Right lobe of liver (tissue), 6 donors: Measurements from ENCODE around the gene PAX2. TPM values are rescaled to one million over a fixed set of nuclear protein-coding genes. Genes with fewer than 3 reads are reported as not detected.

Experiments used
- ATAC-seq, 4 donors: fragments of 200-7000 bp; cut with Tn5 transposase; one replicate each; pipeline ENCODE4 v1.9.1; 2020; ENCODE audit warnings: mild to moderate bottlenecking in 4 of 4, moderate library complexity in 4 of 4
- DNase-seq, 3 donors: peaks; one replicate each; pipeline ENCODE4 v3.0.0-alpha.2; 2020
- H3K27ac ChIP-seq, 3 donors: fragments of 200-600 bp; one replicate each; pipeline ENCODE4 v1.8.0; 2022
- H3K27me3 ChIP-seq, 2 donors: fragments of 200-600 bp; one replicate each; pipeline ENCODE4 v1.8.0; 2022
- H3K36me3 ChIP-seq, 4 donors: fragments of 200-600 bp; sonication (generic) in 1 of 4; one replicate each; pipeline versions ENCODE4 v1.5.1 to v1.8.0; 2017 to 2022; ENCODE audit warnings: control low read depth in 1 of 4
- H3K4me1 ChIP-seq, 4 donors: fragments of 200-600 bp; sonication (generic) in 1 of 4; one replicate each; pipeline versions ENCODE4 v1.5.1 to v1.8.0; 2017 to 2022; ENCODE audit warnings: control low read depth in 1 of 4
- H3K4me3 ChIP-seq, 3 donors: fragments of 200-600 bp; one replicate each; pipeline ENCODE4 v1.8.0; 2022
- H3K9me3 ChIP-seq, 4 donors: fragments of 200-600 bp; sonication (generic) in 1 of 4; one replicate each; pipeline versions ENCODE4 v1.5.1 to v1.8.0; 2017 to 2022; ENCODE audit warnings: control low read depth in 1 of 4
- POLR2A ChIP-seq: fragments of 450-650 bp; IDR thresholded peaks from one replicate; pipeline ENCODE4 v1.6.1; 2017; ENCODE audit warnings: antibody characterized with exemption, mild to moderate bottlenecking
- WGBS: methylation state at CpG from one replicate; pipeline ENCODE4 v1.1.6; 2018; ENCODE audit warnings: low coverage, low lambda C conversion rate; ENCODE audit not compliant: insufficient coverage; ENCODE audit errors: missing lambda C conversion rate; 5-methylcytosine and 5-hydroxymethylcytosine counted together
- intact Hi-C, 2 donors: fragments of 100-400 bp; cut with DNase I; formaldehyde crosslinking; loops; one replicate each; pipeline versions ENCODE4 v1.11.2 to v1.14.1; 2022
- total RNA-seq, 6 experiments: library from RNA; depleted of rRNA in 2 of 6; stranded (reverse); fragments of >200 nt in 2 of 6; fragmentation: NEBNext Ultra II Directional in 3 of 6; extraction: Animal tissue kit (Norgen Biotek cat#: 25700) in 3 of 6; gene quantifications; one replicate each; pipeline versions ENCODE4 v1.1.0 to v1.2.4, GENCODE V29; 2016 to 2023
- TF ChIP-seq, protein P1 (sequence below), 4 donors: fragments of 200-600 bp in 3 of 4; fragments of 450-650 bp in 1 of 4; IDR thresholded peaks; one replicate each; pipeline versions ENCODE4 v1.5.1 to v1.8.0; 2016 to 2022; ENCODE audit warnings: antibody characterized with exemption in 4 of 4, mild to moderate bottlenecking in 2 of 4
- donor health status: DM: no; HTN: yes; CAD: no.
- donor health status: DM: no; HTN: no; CAD: no.
- donor health status: DM: no; HTN: no; CAD: no.
- donor health status: DM: no; HTN: yes; CAD: no.
- donor health status: DM: no; HTN: yes; CAD: no.

PAX2 gene
- total RNA-seq, 6 experiments from 2014 or later: 0.24 TPM; not detected in 5

DNA sequence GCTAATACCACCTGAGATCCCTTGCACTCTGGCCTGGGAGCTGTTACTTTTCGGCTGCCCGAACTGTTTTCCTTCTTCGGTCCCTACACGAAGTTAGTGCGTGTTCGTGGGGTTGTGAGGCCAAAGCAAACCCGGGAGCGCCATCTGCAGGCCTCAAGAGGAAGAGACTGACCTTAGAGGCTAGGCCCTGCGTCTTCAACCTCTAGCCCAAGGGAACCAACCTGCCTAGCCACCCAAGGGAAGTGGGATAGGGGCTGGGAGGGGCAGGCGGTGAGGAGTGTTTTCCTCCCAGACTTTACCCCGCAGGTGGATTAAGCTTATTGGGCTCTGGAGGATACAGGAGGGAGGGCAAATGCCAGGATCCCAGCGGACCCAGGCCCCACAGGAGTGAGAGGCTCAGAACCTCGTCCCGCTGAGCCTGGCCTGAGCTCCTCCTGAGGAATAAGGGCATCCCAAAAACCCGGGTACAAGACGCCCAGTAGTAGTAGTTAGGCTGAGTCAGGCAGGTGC lies 1.7 kb upstream of the PAX2 start:
- Histone ChIP-seq H3K27me3 (peaks cover 14 to 53% of the 10 kb centered on the region in 2 donors), H3K4me1 (peaks cover 0 to 20% (median 6%) of the 10 kb centered on the region in 4 donors), H3K27ac (no peak overlapping the region), H3K36me3 (no peaks in the 10 kb centered on the region), H3K4me3 (no peak overlapping the region), H3K9me3 (no peaks in the 10 kb centered on the region)
- DNase-seq (peak in 2 of 3 donors; percentile 65 to 66), ATAC-seq (peak; percentile 83 to 91 (median 86))
- intact Hi-C loops: loop anchor here (5.0 to 10.0 kb wide), 2 partner anchors 179 to 181 kb away; no protein-coding TSS in a partner anchor
- TF ChIP-seq, protein P1, sequence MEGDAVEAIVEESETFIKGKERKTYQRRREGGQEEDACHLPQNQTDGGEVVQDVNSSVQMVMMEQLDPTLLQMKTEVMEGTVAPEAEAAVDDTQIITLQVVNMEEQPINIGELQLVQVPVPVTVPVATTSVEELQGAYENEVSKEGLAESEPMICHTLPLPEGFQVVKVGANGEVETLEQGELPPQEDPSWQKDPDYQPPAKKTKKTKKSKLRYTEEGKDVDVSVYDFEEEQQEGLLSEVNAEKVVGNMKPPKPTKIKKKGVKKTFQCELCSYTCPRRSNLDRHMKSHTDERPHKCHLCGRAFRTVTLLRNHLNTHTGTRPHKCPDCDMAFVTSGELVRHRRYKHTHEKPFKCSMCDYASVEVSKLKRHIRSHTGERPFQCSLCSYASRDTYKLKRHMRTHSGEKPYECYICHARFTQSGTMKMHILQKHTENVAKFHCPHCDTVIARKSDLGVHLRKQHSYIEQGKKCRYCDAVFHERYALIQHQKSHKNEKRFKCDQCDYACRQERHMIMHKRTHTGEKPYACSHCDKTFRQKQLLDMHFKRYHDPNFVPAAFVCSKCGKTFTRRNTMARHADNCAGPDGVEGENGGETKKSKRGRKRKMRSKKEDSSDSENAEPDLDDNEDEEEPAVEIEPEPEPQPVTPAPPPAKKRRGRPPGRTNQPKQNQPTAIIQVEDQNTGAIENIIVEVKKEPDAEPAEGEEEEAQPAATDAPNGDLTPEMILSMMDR (IDR thresholded peaks at IDR 0.05): peak; percentile 52 to 75 (median 70)
- no peak for TF ChIP-seq POLR2A
- WGBS: under 1% methylated on average over 12 of the region's 16 CpGs

DNA sequence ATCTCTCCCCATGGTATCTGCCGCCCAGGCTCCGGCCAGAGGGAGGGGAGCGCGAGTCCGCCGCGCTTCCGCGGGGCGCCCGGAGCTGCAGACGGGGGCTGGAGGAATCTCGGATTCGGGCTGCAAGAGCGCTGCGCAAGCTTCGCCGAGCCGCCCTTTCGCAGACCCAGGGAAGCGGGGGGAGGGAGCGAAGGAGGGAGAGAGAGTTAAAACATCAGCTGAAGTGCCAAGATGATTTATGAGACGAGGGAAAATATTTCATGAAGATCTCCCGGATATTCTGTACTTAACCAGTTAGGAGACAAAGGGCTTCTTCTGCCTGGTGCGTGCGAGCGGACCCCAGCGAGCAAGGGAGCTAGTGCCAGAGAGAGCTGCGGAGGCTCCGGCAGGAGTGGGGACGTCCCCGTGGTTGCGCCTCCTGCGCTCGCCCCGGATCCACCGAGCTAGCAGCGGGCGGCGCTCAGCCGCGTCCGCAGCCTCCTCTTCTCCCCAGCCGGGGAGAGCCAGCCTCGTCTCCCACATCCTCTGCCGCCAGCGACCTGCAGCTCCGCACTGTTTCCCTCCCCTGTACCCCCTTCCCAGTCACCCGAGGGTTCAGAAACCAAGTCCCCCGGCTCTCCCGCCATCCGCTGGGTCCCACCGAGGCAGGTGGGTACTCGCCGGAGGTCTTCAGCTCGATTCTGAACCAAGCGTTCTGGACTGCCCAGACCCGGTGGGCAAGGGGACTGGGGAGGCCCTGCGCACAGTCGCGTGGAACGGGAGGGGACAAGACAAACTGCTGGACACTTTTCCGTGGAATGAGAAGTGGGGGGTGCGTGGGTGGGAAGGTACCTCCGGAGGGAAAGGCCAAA lies 1.0 kb upstream of the PAX2 start:
- Histone ChIP-seq H3K4me3 (no peak overlapping the region), H3K9me3 (no peaks in the 10 kb centered on the region), H3K4me1 (peaks cover 0 to 17% (median 5%) of the 10 kb centered on the region in 4 donors), H3K27ac (no peak overlapping the region), H3K27me3 (peaks cover 14 to 53% of the 10 kb centered on the region in 2 donors), H3K36me3 (no peaks in the 10 kb centered on the region)
- ATAC-seq: no peak
- DNase-seq: no peak
- no peak for TF ChIP-seq POLR2A
- TF ChIP-seq, protein P1 (IDR thresholded peaks at IDR 0.05): no peak
- WGBS: 2% methylated on average over 25 of the region's 65 CpGs
- intact Hi-C loops: loop anchor here (5.0 to 10.0 kb wide), 2 partner anchors 180 to 182 kb away; no protein-coding TSS in a partner anchor

DNA sequence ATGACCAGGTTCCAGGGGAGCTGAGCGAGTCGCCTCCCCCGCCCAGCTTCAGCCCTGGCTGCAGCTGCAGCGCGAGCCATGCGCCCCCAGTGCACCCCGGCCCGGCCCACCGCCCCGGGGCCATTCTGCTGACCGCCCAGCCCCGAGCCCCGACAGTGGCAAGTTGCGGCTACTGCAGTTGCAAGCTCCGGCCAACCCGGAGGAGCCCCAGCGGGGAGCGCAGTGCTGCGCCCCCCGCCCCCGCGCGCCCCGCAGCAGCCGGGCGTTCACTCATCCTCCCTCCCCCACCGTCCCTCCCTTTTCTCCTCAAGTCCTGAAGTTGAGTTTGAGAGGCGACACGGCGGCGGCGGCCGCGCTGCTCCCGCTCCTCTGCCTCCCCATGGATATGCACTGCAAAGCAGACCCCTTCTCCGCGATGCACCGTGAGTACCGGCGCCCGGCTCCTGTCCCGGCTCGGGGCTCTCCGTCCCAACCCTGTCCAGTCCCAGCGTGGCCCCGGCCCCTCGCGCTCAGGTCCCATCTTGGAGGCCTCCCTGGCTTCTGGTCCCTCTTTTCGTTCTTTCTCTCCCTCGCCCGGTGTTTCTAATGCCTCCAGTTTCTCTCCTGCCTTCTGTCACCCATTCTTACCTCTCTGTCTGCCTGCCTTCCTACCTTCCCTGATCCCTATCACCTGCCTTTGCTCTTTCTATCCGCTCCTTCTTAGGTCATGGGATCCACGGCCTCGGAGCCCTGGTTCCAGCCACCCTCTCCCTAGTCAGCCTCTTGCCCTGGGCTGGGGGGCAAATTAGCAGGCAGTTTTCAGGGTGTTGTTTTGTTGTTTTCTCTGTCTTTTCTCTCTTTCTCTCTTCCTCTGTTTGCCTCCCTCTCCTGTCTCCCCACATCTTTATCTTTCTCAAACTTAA lies 751 bp downstream of the PAX2 start:
- no peak overlapping the region for H3K4me3 ChIP-seq

More for the DNA sequence above, 751 bp downstream of the PAX2 start:
- intact Hi-C loops: loop anchor here in 1 of 2 donors (10.0 kb wide), 1 partner anchor 181 kb away; no protein-coding TSS in a partner anchor
- H3K27ac ChIP-seq: no peak overlapping the region
- H3K36me3 ChIP-seq: no peaks in the 10 kb centered on the region
- peaks cover 14 to 57% of the 10 kb centered on the region in 2 donors for H3K27me3 ChIP-seq
- H3K9me3 ChIP-seq: no peaks in the 10 kb centered on the region
- ATAC-seq (no peak), DNase-seq (no peak)
- 1% methylated on average over 11 of the region's 54 CpGs for WGBS
- no peak for TF ChIP-seq POLR2A
- TF ChIP-seq, protein P1 (IDR thresholded peaks at IDR 0.05): no peak
- peaks cover 0 to 13% (median 2%) of the 10 kb centered on the region in 4 donors for H3K4me1 ChIP-seq
